NB4 (cell line): ENCODE data around the gene GJA3.

Source experiments
- DNase-seq: peaks from one replicate; pipeline ENCODE4 v3.0.0; 2010; ENCODE audit warnings: low read depth
- H3K4me3 ChIP-seq: one replicate; pipeline ENCODE4 v1.5.1; 2011; ENCODE audit warnings: mild to moderate bottlenecking, low read depth, low read length, moderate library complexity
- CTCF ChIP-seq: IDR thresholded peaks from one replicate; pipeline ENCODE4 v1.5.1; 2012; ENCODE audit warnings: low read depth, low read length
- MYC ChIP-seq: IDR thresholded peaks from 2 replicates; pipeline ENCODE4 v1.6.1; 2011; ENCODE audit warnings: low read depth, low read length
- POLR2A ChIP-seq: IDR thresholded peaks from 2 replicates; pipeline ENCODE4 v1.6.1; 2011; ENCODE audit warnings: mild to moderate bottlenecking; ENCODE audit not compliant: insufficient read length; ENCODE audit errors: extremely low read depth
- TF ChIP-seq, protein P1 (sequence below): IDR thresholded peaks from 2 replicates; pipeline ENCODE4 v1.6.1; 2011; ENCODE audit warnings: low read depth, low read length

GJA3 gene

GRCh38 chr13:20137875-20138274, 23.0 kb downstream of the GJA3 start:
- DNase-seq: no peak
- no peak overlapping the region for H3K4me3 ChIP-seq
- TF ChIP-seq POLR2A (no peak), CTCF (no peak), MYC (no peak)
- TF ChIP-seq, protein P1, sequence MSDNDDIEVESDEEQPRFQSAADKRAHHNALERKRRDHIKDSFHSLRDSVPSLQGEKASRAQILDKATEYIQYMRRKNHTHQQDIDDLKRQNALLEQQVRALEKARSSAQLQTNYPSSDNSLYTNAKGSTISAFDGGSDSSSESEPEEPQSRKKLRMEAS: no peak

- TF ChIP-seq, protein P1: no peak
- TF ChIP-seq CTCF: peak; percentile 74
- TF ChIP-seq MYC: no peak
- no peak overlapping the region for H3K4me3 ChIP-seq
- DNase-seq: peak; percentile 61
Measured at GRCh38 chr13:20136781-20137703, 23.8 kb downstream of the GJA3 start.

DNA sequence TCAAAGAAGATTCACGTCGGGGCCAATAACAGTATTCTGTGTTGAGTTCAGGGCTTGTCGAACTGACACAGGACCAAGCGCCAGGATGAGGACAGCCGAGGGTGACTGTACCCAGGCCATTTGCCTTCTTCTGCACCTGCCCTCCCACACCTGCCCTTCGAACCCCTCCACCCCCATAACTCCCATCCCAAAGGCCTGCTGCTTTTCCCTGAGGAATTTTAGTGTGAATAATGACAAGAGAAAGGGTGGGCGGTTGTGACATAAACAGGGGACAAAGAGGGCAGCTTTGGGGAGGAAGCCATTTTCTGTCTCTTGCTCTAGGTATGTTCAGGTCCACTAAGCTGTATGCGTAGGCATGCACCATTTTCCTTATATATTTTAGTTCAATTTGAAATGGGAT, 26.1 kb downstream of the GJA3 start:
- H3K4me3 ChIP-seq: no peak overlapping the region
- no peak for TF ChIP-seq CTCF
- TF ChIP-seq, protein P1: no peak
- TF ChIP-seq MYC: no peak
- TF ChIP-seq POLR2A: no peak
- no peak for DNase-seq

- no peak for DNase-seq
- TF ChIP-seq CTCF (no peak), MYC (no peak), POLR2A (no peak)
- TF ChIP-seq, protein P1: no peak
- no peak overlapping the region for H3K4me3 ChIP-seq
Measured at GRCh38 chr13:20132052-20132634, 28.7 kb downstream of the GJA3 start.

DNA sequence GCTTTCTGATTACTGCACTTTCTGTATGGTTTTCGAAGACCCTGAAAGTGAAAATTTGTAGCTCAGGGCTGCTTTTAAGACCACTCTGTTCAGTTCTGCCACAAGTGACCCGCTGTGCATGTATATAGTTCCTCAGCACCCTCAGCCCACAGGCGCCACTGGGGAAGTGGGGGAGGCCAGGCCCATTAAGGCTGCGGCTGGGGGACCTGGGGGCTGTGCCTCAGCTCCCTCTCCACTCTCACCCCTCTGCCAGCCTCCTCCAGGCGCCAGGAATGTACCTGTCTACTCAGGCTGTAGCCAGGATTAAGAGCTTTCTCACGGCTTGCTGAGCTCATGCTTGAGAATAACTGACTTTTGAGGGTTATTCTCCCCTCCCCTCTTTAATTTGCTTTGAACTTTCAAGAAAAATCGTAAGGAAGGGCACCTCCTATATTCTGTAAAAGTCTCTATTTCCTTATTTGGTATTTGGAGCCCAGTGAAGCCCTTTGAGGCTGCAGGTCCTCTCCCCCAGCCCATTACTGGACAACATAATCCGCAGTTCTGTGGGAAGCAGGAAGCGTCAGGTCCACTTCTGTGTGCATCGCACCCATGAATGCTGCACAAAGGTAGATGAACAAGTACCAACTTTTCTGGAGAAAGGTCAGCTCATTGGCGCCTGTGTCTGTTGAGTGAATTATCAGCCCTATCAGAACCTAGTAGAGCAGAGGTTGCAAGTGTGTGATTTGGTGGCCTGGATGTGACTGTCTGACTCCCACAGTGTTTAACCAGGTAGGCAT, 29.6 kb downstream of the GJA3 start:
- DNase-seq: peak; percentile 54
- no peak overlapping the region for H3K4me3 ChIP-seq
- TF ChIP-seq MYC (no peak), CTCF (no peak), POLR2A (no peak)
- TF ChIP-seq, protein P1: no peak
